ENCODE measurements around the gene EXT2.

Gene EXT2

GRCh38 chr11:44088377-44088776, 7.1 kb upstream of the EXT2 start:
- no peak for DNase-seq

DNA sequence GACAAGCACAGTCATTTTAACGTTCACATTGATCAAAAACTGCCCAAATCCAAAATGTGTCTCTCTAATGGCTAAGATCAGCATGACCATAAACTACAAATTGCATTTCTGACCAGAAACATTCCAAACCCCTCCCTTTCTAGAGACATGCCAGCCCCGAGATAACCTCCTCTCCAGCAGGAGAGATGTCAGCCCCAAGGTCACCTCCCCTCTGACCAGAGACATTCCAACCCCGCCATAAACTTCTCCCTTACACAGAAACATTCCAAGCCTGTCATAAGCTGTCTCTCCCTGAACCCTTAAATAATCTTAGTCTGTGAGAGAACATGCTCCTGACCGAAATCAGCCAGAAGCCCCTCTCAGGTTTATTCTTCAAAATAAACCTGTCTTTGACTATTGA, 6.6 kb upstream of the EXT2 start:
- DNase-seq = no peak

DNA sequence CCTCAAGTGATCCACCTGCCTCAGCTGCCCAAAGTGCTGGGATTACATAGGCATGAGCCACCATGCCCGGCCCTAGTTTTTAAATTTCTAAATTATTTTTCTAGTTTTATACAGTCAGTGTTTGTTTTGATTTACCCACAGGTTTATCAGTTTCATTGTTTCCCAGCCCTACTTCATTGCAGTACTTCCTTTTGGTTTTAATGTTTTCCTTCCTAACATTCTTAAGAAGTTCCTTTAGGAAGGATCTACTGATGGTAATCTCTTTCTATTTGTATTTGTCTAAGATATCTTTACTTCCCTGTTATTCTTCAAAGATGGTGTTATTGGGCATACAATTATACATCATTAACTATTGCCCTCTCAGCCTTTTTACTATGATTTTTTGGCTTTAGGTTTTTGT, 4.9 kb upstream of the EXT2 start:
- DNase-seq = no peak

DNA sequence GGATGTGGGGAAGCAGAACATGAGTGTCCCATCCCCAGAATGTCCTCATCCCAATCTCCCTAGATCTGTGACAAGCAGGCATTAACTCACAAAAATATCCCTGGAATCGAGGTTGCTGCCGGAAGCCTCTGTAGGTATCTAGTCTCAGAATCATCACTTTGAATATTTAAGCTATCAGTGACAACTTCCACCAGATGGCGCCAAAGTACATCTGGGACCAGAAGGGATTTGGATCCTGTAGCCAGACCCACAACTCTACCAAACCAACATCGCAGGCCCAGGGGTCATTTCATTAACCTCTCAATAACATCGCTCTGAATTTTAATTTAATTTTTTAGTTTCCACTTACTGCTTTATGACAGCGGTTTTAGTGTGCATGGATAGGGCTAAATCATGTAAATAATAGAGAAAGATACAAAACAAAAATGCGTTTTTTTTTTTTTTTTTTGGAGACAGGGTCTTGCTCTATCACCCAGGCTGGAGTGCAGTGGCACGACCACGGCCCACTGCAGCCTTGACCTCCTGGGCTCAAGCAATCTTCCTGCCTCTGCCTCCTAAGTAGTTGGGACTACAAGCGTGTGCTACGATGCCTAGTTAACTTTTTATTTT, 1.1 kb upstream of the EXT2 start:
- peak; percentile 59 for DNase-seq

DNA sequence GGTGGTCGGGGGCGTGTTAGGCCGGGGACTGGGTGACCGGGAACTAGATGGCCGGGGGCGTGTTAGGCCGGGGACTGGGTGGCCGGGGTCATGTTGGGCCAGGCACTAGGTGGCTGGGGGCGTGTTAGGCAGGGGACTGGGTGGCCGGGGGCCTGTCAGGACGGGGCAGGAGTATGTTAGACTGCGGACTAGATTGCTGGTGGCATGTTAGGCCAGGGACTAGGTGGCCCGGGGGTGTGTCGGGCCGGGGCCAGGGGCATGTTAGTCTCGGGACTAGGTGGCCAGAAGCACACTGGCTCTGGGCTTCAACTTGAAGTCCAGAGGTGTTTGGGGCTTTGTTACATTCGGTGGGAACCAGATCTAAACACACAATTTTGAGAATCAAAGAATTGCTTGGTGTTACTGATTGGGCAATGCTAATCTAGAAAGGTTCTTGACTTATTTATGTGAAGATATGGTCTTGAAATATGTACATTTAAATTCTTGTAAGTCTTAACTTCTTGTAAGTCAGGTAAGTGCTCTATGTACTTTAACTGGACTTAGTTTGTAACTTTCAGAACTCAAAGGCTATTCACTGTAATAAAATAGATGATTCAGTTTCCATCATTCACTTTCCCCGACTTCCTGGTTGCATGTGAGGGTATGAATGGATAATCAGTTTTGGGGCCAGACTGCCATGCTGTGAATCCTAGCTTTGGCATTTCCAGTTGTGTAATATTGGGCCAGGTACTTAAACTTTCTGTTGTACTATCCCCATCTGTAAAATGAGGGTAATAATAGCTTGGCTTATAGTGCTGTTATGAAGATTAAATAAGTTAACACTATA, 1.1 kb downstream of the EXT2 start:
- no peak for DNase-seq

- no peak for DNase-seq
These were observed 2.3 kb downstream of the EXT2 start for GRCh38 chr11:44097821-44098220.

DNA sequence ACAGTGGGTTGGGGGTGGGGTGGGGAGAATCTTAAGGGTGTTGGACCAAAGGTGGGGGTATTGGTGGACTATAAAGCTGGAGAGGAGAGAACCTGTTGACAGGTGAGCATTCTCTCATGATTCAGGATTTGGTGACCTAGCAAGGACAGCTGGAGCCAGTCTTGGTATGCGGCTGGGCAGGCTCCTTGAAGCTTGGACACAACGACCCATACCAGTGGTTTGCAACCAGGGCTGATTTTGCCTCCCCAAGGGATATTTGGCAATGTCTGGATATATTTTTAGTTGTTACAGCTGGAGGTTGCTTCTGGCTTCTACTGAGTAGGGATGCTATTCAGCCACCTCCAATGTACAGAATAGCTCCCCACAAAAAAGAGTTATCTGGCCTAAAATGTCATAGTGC, 5.6 kb downstream of the EXT2 start:
- no peak for DNase-seq

DNA sequence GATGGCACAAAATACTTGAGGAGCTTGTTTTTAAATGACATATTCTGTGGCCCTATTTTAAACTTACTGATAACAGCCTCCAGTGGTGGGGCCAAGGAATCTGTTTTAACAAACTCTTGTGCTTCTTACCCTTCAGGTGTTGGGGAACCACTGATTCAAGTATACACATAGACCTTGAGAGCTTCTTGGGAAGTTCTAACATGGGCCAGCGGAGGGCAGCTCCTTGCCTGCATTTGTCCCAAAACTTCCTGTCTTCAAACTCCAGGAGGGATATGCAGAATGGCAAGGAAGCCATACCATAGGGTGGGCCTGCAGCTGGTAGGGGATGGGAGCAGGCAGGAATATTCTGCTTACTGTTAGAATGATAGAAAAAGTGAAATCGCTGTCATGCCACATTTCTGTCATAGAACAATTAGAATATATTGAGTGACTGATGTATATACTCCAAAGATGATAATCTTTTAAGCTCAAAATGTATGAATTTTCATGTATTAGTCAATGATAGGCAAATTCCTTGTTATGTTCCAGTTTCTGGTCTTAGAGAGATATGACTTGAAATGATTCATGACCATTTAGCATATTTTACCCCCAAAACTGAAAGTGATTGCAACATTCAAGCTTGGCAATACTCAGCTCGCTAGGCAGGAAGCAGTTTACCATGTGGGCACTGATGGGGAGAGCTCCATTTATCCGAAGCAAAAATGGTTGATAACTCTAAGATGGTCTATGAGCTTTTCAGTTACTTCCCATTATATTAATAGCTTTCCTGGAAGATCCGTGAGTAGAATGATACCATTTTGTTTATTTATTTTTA, 9.2 kb downstream of the EXT2 start:
- DNase-seq = no peak

GRCh38 chr11:44108260-44108659, 12.8 kb downstream of the EXT2 start:
- no peak for DNase-seq

DNA sequence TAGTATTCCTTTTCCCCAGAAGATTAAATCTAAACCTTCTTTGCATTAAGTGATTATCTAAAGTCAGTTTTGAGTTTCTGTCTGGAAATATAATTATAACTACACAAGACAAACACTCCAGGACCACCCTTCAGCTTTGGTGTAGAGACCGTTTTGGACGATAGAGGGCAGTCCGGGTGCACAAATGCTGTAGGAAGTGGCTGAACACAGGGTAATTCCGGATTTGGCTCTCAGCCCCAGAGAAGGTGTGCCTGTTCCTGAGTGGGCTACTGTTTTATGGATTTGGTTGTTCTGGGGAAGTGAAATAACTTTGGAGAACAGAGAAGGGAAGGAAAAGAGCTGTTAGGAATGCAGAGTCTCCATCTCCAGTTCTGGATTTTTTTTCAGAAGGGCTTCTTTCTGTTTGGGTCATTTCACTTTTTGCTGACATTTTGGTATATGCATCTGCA, 14.8 kb downstream of the EXT2 start:
- DNase-seq = no peak

DNA sequence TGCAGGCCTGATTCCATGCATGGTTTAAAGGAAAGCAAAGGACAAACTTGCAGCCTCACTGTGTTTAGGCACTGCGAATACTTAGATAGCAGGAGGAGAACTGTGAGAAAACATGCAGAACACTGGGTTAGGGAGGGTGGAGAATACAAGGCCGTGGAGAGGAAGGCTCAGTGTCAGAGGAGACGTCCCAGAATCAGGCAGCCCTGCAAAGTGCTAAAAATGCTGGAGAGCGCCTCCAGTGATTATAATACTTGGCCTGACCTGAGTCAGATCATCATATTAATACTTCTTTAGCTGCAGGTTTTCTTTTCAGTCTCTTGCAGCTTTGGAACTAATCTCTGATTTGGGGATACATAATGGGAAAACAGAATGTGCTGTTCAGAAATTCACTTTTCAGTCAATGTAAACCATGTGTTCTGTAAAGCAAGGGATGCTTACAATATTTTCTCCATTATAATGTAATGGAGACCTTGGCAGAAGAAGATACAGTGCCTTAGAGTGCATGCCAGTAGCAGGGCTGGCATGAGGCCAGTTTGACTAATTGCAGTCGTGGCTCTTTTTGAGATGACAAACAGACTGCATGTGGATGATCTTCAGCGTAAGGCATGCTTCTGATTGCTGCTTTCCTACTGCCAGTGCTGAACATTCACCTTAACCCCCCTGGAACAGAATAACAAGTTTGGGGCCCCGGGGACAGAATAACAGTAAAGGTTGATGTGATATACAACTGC, 16.8 kb downstream of the EXT2 start:
- no peak for DNase-seq

GRCh38 chr11:44113018-44113417, 17.5 kb downstream of the EXT2 start:
- DNase-seq = no peak

- DNase-seq = no peak
These were observed 18.1 kb downstream of the EXT2 start for GRCh38 chr11:44113572-44113971.

GRCh38 chr11:44116234-44116830, 20.9 kb downstream of the EXT2 start:
- no peak for DNase-seq

- no peak for DNase-seq
These were observed 24.7 kb downstream of the EXT2 start for GRCh38 chr11:44120169-44120568.

GRCh38 chr11:44125598-44125997, 30.1 kb downstream of the EXT2 start:
- no peak for DNase-seq

DNA sequence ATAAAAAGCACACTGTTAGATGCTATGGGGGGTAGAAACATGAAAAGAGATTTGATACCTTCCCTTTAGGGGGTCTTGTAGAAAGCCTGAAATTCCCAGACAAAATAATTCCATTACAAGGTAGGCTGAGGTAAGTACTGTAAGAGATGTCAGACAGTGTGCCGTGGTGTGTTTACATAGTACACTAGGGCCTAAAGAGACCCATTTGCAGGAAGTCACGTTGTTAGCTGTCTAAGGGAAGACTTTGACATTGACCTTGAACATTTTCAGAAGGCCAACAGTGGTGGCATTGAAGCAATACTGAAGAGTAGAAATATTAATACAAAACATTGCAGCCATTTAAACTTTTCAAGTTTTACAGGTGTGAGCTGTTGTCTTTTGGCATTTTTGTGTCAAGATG, 30.8 kb downstream of the EXT2 start:
- no peak for DNase-seq

DNA sequence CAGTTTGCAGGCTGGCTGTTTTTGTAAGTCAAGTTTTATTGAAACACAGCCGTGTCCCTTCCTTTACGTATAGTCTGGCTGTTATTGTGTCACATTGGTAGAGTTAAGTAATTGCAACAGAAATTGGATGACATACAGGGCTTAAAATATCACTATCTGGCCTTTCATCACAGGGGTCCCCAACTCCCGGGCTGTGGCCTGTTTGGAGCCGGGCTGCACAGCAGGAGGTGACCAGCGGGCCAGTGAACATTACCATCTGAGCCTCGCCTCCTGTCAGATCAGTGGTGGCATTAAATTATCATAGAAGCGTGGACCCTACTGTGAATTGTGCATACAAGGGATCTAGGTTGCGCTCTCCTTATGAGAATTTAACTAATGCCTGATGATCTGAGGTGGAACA, 31.7 kb downstream of the EXT2 start:
- DNase-seq = no peak

DNA sequence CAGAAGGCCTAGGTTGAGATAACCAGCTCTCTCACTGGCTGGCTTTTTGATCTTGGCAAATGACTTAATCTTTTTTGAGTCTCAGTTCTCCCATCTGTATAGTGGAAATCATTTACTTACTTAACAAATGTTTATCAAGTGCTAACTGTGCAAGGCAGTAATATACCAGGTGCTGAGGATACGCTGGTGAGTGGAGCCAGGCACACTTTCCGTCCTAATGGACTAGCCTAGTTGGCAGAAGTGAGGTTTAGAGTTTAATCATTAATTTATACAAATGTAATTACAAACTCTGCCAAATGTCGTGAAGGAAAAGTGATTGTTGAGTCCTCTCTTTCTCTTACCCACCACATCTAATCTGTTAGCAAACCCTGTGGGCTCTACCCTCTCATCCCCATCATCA, 33.3 kb downstream of the EXT2 start:
- DNase-seq = no peak

DNA sequence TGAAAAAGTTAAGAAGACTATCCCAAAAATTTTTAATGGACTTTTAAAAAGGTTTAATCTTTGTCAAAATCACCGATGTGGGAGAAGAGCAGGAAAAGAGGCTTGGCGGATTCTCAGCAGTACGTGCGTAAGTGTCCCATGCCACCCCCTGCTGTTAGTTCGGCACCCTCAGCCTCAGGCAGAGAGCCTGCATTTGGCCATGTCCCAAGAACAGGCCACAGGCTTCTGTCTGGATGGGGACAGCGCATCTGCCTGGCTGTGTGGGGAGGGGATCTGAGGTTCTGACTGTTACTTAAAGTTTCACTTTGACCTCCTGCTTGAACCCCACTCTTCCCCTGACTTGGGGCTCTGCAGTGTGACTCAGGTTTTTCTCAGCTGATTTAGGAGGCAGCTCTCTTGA, 35.3 kb downstream of the EXT2 start:
- no peak for DNase-seq

GRCh38 chr11:44133335-44133946, 38.0 kb downstream of the EXT2 start:
- no peak for DNase-seq

- no peak for DNase-seq
These were observed 39.1 kb downstream of the EXT2 start for GRCh38 chr11:44134625-44135024.

Measured in 8988T (cell line).